22Rv1 (cell line): Measurements from ENCODE around the gene CRELD2.
A peak's percentile ranks its signal among the peaks of the same experiment; 100 is the strongest.

Experiments
- H3K27ac ChIP-seq: fragments of 450-650 bp; 2 replicates; pipeline ENCODE4 v1.5.1; 2017
- CTCF ChIP-seq: fragments of 450-650 bp; IDR thresholded peaks from 2 replicates; pipeline ENCODE4 v1.5.1; 2017; ENCODE audit warnings: mild to moderate bottlenecking
- ZFX ChIP-seq: fragments of 450-650 bp; IDR thresholded peaks from 2 replicates; pipeline ENCODE4 v1.6.1; 2017; ENCODE audit warnings: antibody characterized with exemption, borderline replicate concordance

Gene CRELD2

DNA sequence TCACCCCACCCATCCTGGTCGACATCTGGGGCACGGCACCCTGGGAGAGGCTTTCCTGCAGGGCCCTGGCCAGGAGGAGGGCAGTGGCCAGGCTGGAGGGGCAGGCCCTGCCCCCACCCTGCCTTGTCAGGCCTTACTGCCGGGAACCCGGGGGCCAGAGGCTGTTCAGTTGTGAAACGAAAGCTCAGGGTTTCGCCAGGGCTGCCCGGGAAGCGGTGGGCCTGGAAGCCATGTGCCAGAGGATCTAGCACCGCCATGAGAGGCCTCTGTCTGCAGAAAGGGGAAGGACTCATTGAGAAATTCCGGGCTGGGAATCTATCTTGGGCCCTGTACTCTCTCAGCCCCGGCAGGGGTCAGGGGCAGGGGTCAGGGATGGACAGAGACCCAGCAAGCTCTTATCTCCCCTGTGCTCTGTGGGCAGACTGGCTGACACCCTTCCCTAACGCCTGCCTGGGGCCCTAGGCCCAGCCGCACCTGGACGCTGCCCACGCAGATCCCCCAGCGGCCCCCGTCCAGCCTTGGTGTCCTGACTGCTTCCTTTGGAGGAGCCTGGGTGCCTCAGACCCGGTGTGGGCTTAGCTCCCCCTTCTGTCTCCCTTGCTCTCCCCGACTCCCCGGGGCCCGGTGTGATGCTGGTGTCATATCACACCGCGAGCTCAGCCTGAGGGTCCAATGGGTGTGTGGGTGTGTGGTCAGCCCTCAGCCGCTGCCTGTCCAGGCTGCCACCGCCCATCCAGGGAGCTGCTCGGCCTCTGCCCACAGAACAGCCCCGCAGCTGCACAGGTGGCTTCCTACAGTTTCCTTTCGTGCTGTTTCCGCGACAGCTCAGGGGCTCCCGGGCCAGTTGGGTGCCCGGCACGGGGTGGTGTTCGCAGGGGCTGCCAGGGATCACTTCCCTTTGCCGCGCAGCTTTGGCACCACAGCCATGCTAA, 48.6 kb downstream of the CRELD2 start:
- H3K27ac ChIP-seq, result peak overlapping the region; percentile 98
- no peak for TF ChIP-seq CTCF

- TF ChIP-seq CTCF, result no peak
- no peak for TF ChIP-seq ZFX
- peak overlapping the region; percentile 98 for H3K27ac ChIP-seq
These were observed 49.3 kb downstream of the CRELD2 start for GRCh38 chr22:49967706-49968208.

GRCh38 chr22:49968313-49968830, 49.9 kb downstream of the CRELD2 start:
- H3K27ac ChIP-seq, result peak overlapping the region; percentile 98
- TF ChIP-seq ZFX (no peak), CTCF (no peak)

GRCh38 chr22:49968831-49969661, 50.6 kb downstream of the CRELD2 start:
- TF ChIP-seq ZFX (no peak), CTCF (no peak)
- H3K27ac ChIP-seq, result peak overlapping the region; percentile 98

- peak overlapping the region; percentile 98 for H3K27ac ChIP-seq
- no peak for TF ChIP-seq CTCF
- TF ChIP-seq ZFX, result no peak
These were observed 51.5 kb downstream of the CRELD2 start for GRCh38 chr22:49969751-49970527.

- TF ChIP-seq ZFX (no peak), CTCF (no peak)
- H3K27ac ChIP-seq, result peak overlapping the region; percentile 98
These were observed 52.2 kb downstream of the CRELD2 start for GRCh38 chr22:49970528-49971231.
